ENCODE measurements around the gene KRT76.

KRT76 gene

DNA sequence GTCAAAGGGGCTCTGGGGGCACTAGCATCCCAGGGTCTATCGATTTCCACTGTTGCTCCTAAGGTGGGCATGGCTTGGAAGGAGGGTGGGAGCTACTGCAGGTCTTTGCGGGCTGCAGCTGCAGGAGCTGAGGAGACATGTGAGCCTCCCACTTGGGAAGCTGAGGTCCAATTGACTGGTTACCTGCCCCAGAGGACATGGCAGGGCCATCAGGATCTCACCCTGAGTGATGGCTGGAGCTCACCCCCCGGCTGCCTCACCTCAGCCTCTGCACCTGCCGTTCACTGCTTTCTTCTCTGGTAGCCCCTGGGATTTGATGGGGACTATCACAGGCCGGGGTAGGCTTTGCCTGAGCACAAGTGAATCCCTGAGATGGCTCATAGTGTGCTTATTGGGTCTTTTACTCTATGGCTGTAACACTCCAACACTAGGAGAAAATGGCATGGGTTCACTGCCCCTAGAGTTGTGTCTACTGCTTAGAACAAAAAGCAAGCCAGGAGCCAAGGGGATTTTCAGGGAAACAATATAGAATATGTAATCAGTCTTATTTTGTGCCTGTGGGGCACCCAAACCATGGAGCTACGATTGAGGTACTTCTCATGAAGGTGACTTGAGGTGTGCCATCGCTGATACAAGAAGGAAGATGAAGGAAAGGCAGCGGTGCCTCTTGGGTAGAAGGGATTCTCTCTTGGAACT is 40.0 kb upstream of the KRT76 start:
- Mint-ChIP-seq H3K4me1 (no peaks in the 10 kb centered on the region), H3K27me3 (peaks cover 24% of the 10 kb centered on the region), H3K27ac (no peak overlapping the region), H3K9me3 (no peaks in the 10 kb centered on the region), H3K36me3 (no peaks in the 10 kb centered on the region), H3K4me3 (no peak overlapping the region)
- ATAC-seq (ENCODE audit: low read depth) (no peak), DNase-seq (ENCODE audit: low spot score in 2 of 2) (no peak)

GRCh38 chr12:52815676-52816588 is 38.8 kb upstream of the KRT76 start:
- Mint-ChIP-seq H3K4me3 (no peak overlapping the region), H3K4me1 (no peaks in the 10 kb centered on the region)

DNA sequence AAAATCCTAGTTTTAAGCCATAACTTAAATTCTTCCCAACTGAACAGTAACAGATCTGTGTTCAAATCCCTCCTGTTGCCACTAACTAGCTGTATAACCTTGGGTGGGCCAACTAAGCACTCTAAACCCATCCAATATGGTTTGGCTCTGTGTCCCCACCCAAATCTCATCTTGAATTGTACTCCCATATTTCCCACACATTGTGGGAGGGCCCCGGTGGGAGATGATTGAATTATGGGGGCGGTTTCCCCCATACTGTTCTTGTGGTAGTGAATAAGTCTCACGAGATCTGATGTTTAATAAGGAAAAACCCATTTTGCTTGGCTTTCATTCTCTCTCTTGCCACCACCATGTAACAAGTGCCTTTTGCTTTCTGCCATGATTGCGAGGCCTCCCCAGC is 38.0 kb upstream of the KRT76 start:
- Mint-ChIP-seq H3K27ac (no peak overlapping the region), H3K4me1 (no peaks in the 10 kb centered on the region), H3K9me3 (no peaks in the 10 kb centered on the region), H3K27me3 (peaks cover 19% of the 10 kb centered on the region), H3K4me3 (no peak overlapping the region), H3K36me3 (no peaks in the 10 kb centered on the region)
- ATAC-seq (ENCODE audit: low read depth) (no peak), DNase-seq (ENCODE audit: low spot score in 2 of 2) (no peak)

More at GRCh38 chr12:52815676-52816588, 38.8 kb upstream of the KRT76 start:
- Mint-ChIP-seq H3K27ac (no peak overlapping the region), H3K27me3 (peaks cover 22% of the 10 kb centered on the region), H3K9me3 (no peaks in the 10 kb centered on the region), H3K36me3 (no peaks in the 10 kb centered on the region)
- DNase-seq (ENCODE audit: low spot score in 2 of 2) (no peak), ATAC-seq (ENCODE audit: low read depth) (no peak)

DNA sequence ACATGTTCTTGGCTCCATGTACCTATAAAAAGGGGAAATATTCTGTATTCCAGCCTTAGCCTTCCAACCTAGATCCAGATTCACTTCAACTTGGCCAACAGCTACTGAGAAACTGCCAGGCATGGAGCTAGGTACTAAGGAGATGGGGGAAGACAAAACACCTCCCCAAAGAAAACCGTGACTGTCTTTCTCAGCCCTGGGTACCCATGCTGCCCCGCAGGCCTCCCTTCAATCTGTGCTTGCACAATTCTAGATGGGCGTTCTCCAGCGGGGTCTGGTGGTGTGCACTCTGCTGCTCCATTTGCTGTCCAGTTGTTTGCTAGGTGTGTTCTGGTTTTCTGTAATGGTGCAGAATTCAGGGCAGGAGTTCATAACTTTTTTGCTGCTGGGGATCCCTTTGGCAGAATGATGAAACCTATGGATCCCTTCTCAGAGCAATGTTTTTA is 37.6 kb upstream of the KRT76 start:
- Mint-ChIP-seq H3K4me1 (no peaks in the 10 kb centered on the region), H3K27me3 (peaks cover 18% of the 10 kb centered on the region), H3K27ac (no peak overlapping the region), H3K9me3 (no peaks in the 10 kb centered on the region), H3K36me3 (no peaks in the 10 kb centered on the region), H3K4me3 (no peak overlapping the region)
- no peak for DNase-seq (ENCODE audit: low spot score in 2 of 2)
- no peak for ATAC-seq (ENCODE audit: low read depth)

DNA sequence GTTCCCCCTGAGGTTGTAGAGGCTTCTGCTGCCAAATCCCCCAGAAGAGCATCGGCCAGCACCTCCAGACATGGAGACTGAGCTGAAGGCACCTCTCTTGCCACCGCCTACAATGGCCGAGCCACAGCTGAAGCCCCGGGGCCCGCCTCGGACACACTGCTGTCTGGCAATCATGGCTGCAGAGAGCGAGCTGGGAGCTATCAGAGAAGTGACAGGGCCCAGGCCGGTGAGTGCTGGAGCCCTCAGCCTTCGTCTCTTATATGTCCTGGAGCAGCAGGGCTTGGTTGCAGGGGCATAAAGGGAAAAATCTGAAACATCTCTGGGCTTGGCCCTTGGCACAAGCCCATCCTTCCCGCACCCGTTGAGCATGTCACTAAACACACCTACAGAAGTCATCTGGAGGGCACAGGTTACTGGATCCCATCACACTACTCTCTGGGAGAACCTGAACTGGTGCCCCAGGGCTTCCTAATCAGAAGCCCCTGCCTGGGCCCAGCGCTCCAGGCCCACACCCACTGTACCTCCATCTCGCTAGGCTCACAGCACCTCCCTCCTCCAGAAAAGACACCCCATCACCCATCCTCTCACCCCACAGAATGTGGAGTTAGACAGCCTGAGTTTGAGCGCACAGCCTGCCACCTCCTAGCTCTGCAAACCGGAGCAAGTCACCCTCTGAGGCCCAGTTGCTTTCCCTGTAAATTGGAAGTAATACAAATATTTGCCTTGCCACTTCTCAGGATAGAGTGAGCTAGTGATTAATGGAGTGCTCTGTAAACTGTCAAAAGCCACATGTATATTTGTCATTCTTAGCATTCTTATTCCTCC is 37.0 kb upstream of the KRT76 start, which contains the start of gene KRT4:
KRT4 (minus strand) TSS at position 232 of the 825 bp plus-strand sequence; CDS start at position 174, 58 bp downstream.
- DNase-seq (ENCODE audit: low spot score in 2 of 2) = no peak
- Mint-ChIP-seq H3K27ac (no peak within 1 kb of the TSS), H3K27me3 (peaks cover 16% of the 10 kb centered on the region)

GRCh38 chr12:52813203-52813819 is 36.2 kb upstream of the KRT76 start:
- Mint-ChIP-seq H3K4me1 (no peaks in the 10 kb centered on the region), H3K4me3 (no peak overlapping the region), H3K9me3 (no peaks in the 10 kb centered on the region), H3K27me3 (peaks cover 12% of the 10 kb centered on the region), H3K27ac (no peak overlapping the region), H3K36me3 (no peaks in the 10 kb centered on the region)
- DNase-seq (ENCODE audit: low spot score in 2 of 2) (no peak), ATAC-seq (ENCODE audit: low read depth) (no peak)

More for the DNA sequence above, 37.0 kb upstream of the KRT76 start, which contains the start of gene KRT4:
- Mint-ChIP-seq H3K36me3 (no peaks in the 10 kb centered on the region), H3K4me3 (no peak within 1 kb of the TSS), H3K4me1 (no peaks in the 10 kb centered on the region), H3K9me3 (no peaks in the 10 kb centered on the region)
- ATAC-seq (ENCODE audit: low read depth) = no peak

DNA sequence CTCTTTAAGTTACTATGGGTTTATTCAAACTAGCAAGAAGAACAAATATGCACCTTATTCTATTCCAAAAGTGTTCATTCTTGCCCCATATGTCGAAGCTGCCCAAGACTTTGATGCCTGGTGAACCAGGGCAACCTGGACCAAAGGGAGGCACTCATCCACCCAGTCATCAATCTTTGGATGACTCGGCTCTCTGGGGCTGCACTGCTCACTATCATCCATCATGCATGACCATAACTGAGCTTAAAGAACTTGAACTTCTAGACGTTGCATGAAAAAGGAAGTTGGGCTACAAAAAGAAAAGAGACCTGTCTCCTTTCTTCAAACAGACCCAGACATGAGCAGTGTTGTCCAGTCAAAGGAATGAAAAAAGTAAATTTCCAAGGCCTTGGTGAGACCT is 35.6 kb upstream of the KRT76 start:
- no peaks in the 10 kb centered on the region for H3K36me3 Mint-ChIP-seq

DNA sequence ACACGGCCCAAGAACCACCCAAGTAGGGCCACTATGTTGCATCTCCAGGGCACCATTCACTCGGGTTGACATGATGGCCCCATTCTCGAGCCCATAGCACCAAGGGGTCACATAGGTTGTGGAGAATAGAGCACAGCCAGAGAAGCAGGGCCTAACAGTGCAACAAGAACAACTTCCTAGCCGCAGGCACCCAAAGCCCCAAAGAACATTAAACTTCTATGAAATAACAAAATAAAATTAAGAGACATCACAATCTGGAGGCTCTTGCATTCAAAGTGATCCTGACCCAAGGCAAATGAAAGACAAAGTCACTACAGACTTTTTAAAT is 34.9 kb upstream of the KRT76 start:
- H3K36me3 Mint-ChIP-seq = no peaks in the 10 kb centered on the region
- ATAC-seq (ENCODE audit: low read depth) (no peak), DNase-seq (ENCODE audit: low spot score in 2 of 2) (no peak)
- H3K4me3 Mint-ChIP-seq = no peak overlapping the region
- no peaks in the 10 kb centered on the region for H3K9me3 Mint-ChIP-seq
- H3K27ac Mint-ChIP-seq = no peak overlapping the region
- H3K4me1 Mint-ChIP-seq = no peaks in the 10 kb centered on the region
- peaks cover 12% of the 10 kb centered on the region for H3K27me3 Mint-ChIP-seq

More for the DNA sequence above, 35.6 kb upstream of the KRT76 start:
- H3K27me3 Mint-ChIP-seq = peaks cover 14% of the 10 kb centered on the region
- DNase-seq (ENCODE audit: low spot score in 2 of 2) (no peak), ATAC-seq (ENCODE audit: low read depth) (no peak)
- H3K4me3 Mint-ChIP-seq = no peak overlapping the region
- no peaks in the 10 kb centered on the region for H3K4me1 Mint-ChIP-seq
- H3K27ac Mint-ChIP-seq = no peak overlapping the region
- H3K9me3 Mint-ChIP-seq = no peaks in the 10 kb centered on the region

GRCh38 chr12:52811191-52812072 is 34.3 kb upstream of the KRT76 start:
- Mint-ChIP-seq H3K4me3 (no peak overlapping the region), H3K4me1 (no peaks in the 10 kb centered on the region), H3K9me3 (no peaks in the 10 kb centered on the region), H3K27ac (no peak overlapping the region), H3K36me3 (no peaks in the 10 kb centered on the region), H3K27me3 (peaks cover 15% of the 10 kb centered on the region)
- ATAC-seq (ENCODE audit: low read depth) = no peak
- DNase-seq (ENCODE audit: low spot score in 2 of 2) = no peak

DNA sequence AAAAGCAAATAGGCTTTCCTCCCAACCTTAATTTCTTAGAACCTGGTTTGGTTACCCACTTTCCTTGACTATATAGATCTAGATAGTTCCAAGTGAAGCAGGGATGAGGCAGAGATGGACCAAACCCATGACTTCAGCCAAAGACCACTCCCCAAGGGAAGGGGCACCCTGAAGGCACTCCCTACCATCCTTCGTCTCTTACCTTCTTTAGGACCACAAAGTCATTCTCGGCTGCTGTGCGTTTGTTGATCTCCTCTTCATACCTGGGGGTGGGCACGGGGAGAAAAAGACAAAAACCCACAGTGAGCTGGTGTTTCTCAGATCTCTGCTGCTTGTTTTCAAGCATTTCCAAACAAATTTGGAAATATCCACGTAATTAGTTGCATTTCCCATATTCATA is 33.4 kb upstream of the KRT76 start:
- Mint-ChIP-seq H3K9me3 (no peaks in the 10 kb centered on the region), H3K36me3 (no peaks in the 10 kb centered on the region), H3K4me1 (no peaks in the 10 kb centered on the region), H3K4me3 (no peak overlapping the region), H3K27me3 (peaks cover 18% of the 10 kb centered on the region), H3K27ac (no peak overlapping the region)
- DNase-seq (ENCODE audit: low spot score in 2 of 2) (no peak), ATAC-seq (ENCODE audit: low read depth) (no peak)

DNA sequence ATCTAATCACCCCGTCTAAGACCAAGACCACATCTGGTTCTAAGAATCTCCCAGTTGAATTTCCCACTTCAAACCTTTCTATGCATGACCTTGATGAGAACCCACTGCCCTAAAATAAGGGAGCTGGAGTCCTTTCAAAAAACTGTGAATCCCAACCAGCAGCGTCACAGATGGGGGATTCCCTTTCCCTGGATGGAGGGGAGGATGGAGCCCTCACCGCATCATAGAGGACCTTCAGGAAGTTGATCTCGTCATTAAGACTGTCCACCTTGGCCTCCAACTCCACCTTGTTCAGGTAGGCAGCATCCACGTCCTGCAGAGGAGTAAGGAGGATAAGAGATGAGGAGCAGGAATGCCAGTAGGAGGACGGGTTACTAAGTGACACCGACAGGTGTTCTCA is 32.0 kb upstream of the KRT76 start:
- H3K4me3 Mint-ChIP-seq = no peak overlapping the region
- H3K4me1 Mint-ChIP-seq = no peaks in the 10 kb centered on the region
- DNase-seq (ENCODE audit: low spot score in 2 of 2) (no peak), ATAC-seq (ENCODE audit: low read depth) (no peak)
- no peaks in the 10 kb centered on the region for H3K36me3 Mint-ChIP-seq
- no peaks in the 10 kb centered on the region for H3K9me3 Mint-ChIP-seq
- H3K27ac Mint-ChIP-seq = no peak overlapping the region
- H3K27me3 Mint-ChIP-seq = peaks cover 15% of the 10 kb centered on the region

GRCh38 chr12:52808573-52809160 is 31.5 kb upstream of the KRT76 start:
- H3K9me3 Mint-ChIP-seq = no peaks in the 10 kb centered on the region
- peaks cover 16% of the 10 kb centered on the region for H3K27me3 Mint-ChIP-seq
- ATAC-seq (ENCODE audit: low read depth) = no peak
- H3K4me1 Mint-ChIP-seq = no peaks in the 10 kb centered on the region
- no peak overlapping the region for H3K4me3 Mint-ChIP-seq
- no peak overlapping the region for H3K27ac Mint-ChIP-seq
- DNase-seq (ENCODE audit: low spot score in 2 of 2) = no peak
- H3K36me3 Mint-ChIP-seq = no peaks in the 10 kb centered on the region

All from memory B cell (primary cell).